Chondrocyte (in vitro differentiated cells): ENCODE data around the gene PTBP2. TPM values are rescaled to one million over a fixed set of nuclear protein-coding genes. Genes with fewer than 3 reads are reported as not detected.
A peak's percentile ranks its signal among the peaks of the same experiment; 100 is the strongest.

ENCODE experiments used
- DNase-seq: peaks from one replicate; pipeline ENCODE4 v3.0.0; 2021; ENCODE audit warnings: mixed read lengths, low spot score
- H3K27ac Mint-ChIP-seq: one replicate; pipeline ENCODE4 v1.8.0; 2021; ENCODE audit warnings: mild to moderate bottlenecking, moderate library complexity, mixed read lengths; ENCODE audit not compliant: unreplicated experiment
- H3K27me3 Mint-ChIP-seq: 2 replicates; pipeline ENCODE4 v1.8.0; 2021; ENCODE audit warnings: low read depth, mixed read lengths
- H3K36me3 Mint-ChIP-seq: 2 replicates; pipeline ENCODE4 v1.8.0; 2021; ENCODE audit warnings: low read depth, mixed read lengths
- H3K4me1 Mint-ChIP-seq: 2 replicates; pipeline ENCODE4 v1.8.0; 2021; ENCODE audit warnings: low read depth, mild to moderate bottlenecking, mixed read lengths
- H3K4me3 Mint-ChIP-seq: one replicate; pipeline ENCODE4 v1.8.0; 2021; ENCODE audit warnings: mild to moderate bottlenecking, moderate library complexity, mixed read lengths; ENCODE audit not compliant: unreplicated experiment
- H3K9me3 Mint-ChIP-seq: 2 replicates; pipeline ENCODE4 v1.8.0; 2021; ENCODE audit warnings: low read depth, mixed read lengths
- total RNA-seq: library from RNA; stranded (reverse); gene quantifications from 3 replicates; pipeline ENCODE4 v1.2.1, GENCODE V29; 2021
- TF ChIP-seq, protein P1 (sequence below): fragments of 200-600 bp; sonication (generic); IDR thresholded peaks from 2 replicates; pipeline ENCODE4 v1.5.0; 2021; ENCODE audit warnings: antibody characterized with exemption, mild to moderate bottlenecking, moderate library complexity

PTBP2 gene
- total RNA-seq, 1 donor from 2014 or later: 13.2 TPM

- Mint-ChIP-seq H3K4me1 (peaks cover 30% of the 10 kb centered on the region), H3K36me3 (peaks cover 9% of the 10 kb centered on the region), H3K27ac (peak overlapping the region; percentile 84), H3K27me3 (no peaks in the 10 kb centered on the region), H3K4me3 (peak overlapping the region; percentile 93), H3K9me3 (no peaks in the 10 kb centered on the region)
- no peak for DNase-seq
- TF ChIP-seq, protein P1, sequence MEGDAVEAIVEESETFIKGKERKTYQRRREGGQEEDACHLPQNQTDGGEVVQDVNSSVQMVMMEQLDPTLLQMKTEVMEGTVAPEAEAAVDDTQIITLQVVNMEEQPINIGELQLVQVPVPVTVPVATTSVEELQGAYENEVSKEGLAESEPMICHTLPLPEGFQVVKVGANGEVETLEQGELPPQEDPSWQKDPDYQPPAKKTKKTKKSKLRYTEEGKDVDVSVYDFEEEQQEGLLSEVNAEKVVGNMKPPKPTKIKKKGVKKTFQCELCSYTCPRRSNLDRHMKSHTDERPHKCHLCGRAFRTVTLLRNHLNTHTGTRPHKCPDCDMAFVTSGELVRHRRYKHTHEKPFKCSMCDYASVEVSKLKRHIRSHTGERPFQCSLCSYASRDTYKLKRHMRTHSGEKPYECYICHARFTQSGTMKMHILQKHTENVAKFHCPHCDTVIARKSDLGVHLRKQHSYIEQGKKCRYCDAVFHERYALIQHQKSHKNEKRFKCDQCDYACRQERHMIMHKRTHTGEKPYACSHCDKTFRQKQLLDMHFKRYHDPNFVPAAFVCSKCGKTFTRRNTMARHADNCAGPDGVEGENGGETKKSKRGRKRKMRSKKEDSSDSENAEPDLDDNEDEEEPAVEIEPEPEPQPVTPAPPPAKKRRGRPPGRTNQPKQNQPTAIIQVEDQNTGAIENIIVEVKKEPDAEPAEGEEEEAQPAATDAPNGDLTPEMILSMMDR: no peak
These were observed 550 bp upstream of the PTBP2 start for GRCh38 chr1:96721053-96721415.

DNA sequence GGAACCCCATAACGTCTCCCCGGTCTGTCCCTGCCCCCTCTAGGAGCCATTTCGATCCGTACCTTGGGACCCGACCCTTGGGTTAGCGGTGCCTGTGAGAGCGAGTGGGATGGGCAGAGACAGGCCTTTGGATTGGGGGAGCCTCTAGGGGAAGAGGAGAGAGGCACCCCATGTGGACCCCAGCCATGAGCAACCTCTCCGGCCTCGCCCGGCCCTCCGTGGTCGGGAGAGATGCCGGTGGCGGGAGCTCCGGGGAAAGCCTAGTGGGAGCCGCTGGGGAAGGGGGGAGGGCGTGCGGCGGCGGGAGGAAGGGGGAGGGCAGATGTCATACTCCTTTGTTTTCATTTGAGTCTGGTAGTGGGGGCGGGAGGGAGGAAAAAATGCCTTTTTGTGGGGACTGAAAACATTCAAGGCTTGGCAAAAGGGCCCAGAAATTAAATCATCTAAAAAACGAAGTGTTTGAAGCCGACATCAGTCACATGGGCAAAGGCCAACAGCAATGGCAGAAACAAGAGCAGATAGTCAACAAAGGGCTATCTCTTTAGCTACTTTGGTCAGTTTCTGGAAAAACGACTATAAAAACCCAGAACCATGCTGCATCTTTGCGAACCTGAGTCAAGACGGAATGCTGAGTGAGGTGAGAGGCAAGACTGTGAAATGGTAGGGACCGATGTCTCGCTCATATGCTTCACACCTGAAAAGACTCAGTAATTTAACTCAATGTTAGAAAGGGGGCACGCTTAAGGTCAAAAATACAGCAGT lies 758 bp downstream of the PTBP2 start:
- H3K9me3 Mint-ChIP-seq: no peaks in the 10 kb centered on the region
- peaks cover 14% of the 10 kb centered on the region for H3K36me3 Mint-ChIP-seq
- H3K4me1 Mint-ChIP-seq: peaks cover 38% of the 10 kb centered on the region
- peak overlapping the region; percentile 93 for H3K4me3 Mint-ChIP-seq
- H3K27me3 Mint-ChIP-seq: no peaks in the 10 kb centered on the region
- TF ChIP-seq, protein P1: no peak
- H3K27ac Mint-ChIP-seq: peak overlapping the region; percentile 96
- no peak for DNase-seq

DNA sequence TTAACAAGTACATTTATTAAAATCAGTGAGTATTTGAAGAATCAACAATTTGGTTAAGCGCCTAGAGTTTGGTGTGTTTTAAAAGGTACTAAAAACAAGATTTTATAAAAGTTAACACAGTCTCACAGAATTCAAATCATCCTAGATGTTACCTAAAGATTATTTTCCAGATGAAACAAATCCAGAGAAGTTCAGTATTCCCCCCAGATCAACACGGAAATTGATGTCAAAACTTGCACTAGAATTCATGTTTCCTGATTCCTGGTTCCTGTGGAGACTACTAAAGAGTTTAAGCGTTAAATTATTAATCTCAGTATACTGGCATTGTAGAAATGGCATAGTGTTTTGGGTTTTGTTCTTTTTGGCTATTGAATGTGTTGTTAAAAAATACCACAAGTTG lies 1.4 kb downstream of the PTBP2 start:
- TF ChIP-seq, protein P1: no peak
- peak overlapping the region; percentile 93 for H3K4me3 Mint-ChIP-seq
- H3K4me1 Mint-ChIP-seq: peaks cover 42% of the 10 kb centered on the region
- H3K27me3 Mint-ChIP-seq: no peaks in the 10 kb centered on the region
- H3K36me3 Mint-ChIP-seq: peaks cover 16% of the 10 kb centered on the region
- DNase-seq: no peak
- H3K9me3 Mint-ChIP-seq: no peaks in the 10 kb centered on the region
- H3K27ac Mint-ChIP-seq: peak overlapping the region; percentile 96

DNA sequence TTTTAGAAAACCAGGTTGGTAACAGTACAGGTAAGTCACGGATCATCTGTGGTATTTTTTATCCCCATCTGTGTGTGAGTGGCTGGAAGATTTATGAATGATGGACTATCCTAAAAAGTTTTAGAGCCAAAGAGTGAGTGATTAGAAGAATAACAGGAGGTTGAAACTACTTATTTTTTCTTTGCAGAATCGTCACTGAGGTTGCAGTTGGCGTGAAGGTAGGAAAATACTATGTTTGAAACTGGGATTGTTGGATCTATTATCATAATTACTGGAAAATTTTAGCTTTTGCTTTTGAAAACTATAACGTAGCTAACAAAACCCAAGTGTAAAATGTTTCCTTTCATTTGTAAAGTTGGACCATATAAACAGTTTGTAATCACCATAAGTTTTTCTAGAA lies 1.8 kb downstream of the PTBP2 start:
- Mint-ChIP-seq H3K9me3 (no peaks in the 10 kb centered on the region), H3K27ac (peak overlapping the region; percentile 96), H3K36me3 (peaks cover 16% of the 10 kb centered on the region), H3K27me3 (no peaks in the 10 kb centered on the region), H3K4me3 (peak overlapping the region; percentile 93), H3K4me1 (peaks cover 46% of the 10 kb centered on the region)
- DNase-seq: no peak
- TF ChIP-seq, protein P1: no peak

DNA sequence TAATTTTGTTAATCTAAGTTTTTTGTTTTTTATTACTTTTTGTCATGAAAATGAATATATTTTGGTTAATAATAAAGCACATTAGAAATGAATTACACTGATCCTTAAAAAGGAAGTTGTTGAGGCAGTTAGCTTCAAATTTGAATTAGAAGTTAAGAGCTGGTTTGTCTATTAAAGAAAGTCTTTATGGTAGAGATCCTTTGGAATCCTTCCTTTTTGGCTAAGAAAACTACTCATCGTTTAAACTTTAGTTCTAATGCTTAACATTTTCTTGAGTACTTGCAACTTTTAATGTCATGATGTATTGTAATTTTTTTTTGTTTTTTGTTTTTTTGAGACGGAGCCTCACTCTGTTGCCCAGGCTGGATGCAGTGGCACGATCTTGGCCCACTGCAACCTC lies 2.4 kb downstream of the PTBP2 start:
- H3K9me3 Mint-ChIP-seq: no peaks in the 10 kb centered on the region
- no peak overlapping the region for H3K4me3 Mint-ChIP-seq
- DNase-seq: no peak
- no peaks in the 10 kb centered on the region for H3K27me3 Mint-ChIP-seq
- H3K36me3 Mint-ChIP-seq: peaks cover 16% of the 10 kb centered on the region
- H3K4me1 Mint-ChIP-seq: peaks cover 49% of the 10 kb centered on the region
- no peak overlapping the region for H3K27ac Mint-ChIP-seq
- TF ChIP-seq, protein P1: no peak
